SK-N-SH (cell line): Measurements from ENCODE around the gene PPP2CA. TPM values are rescaled to one million over a fixed set of nuclear protein-coding genes. Genes with fewer than 3 reads are reported as not detected.
"Not testable (repeated sequence)": the region's sequence is repeated elsewhere in the genome, so short reads cannot be mapped to it uniquely, and the experiment has no call there.

Source experiments
- CTCF ChIA-PET: fragments of 300-600, 350-600 bp; formaldehyde crosslinking; extraction: SDS; loops from one replicate; lab custom pipeline; 2021; lab: Yijun Ruan, JAX
- POLR2A ChIA-PET: fragments of 350-600 bp; sonication (Branson Sonifier 250); formaldehyde crosslinking; extraction: SDS; loops from one replicate; lab custom pipeline; 2020; ENCODE audit warnings: antibody characterized with exemption, inconsistent platforms; lab: Yijun Ruan, JAX
- DNase-seq: peaks from one replicate; pipeline ENCODE4 v3.0.0; 2012
- H2AFZ ChIP-seq: fragments of 200-600 bp; sonication (generic); 2 replicates; pipeline ENCODE4 v1.8.1; 2016; ENCODE audit warnings: antibody characterized with exemption, mild to moderate bottlenecking, low read depth
- H3F3A ChIP-seq: fragments of 200-600 bp; sonication (generic); replicated peaks from 2 replicates; pipeline ENCODE3; 2016; ENCODE audit warnings: antibody characterized with exemption, mild to moderate bottlenecking; ENCODE audit not compliant: insufficient read depth
- H3K27ac ChIP-seq, 2 experiments: fragments of 200-500 bp in 1 of 2; fragments of 200-600 bp in 1 of 2; sonication (Bioruptor generic) in 1 of 2; sonication (generic), shearing (Covaris generic) in 1 of 2; 2 replicates each; pipeline versions ENCODE4 v1.5.1 to v1.6.1; 2014 to 2016; ENCODE audit warnings: low read depth in 2 of 2, inconsistent platforms in 1 of 2, low read length in 1 of 2, mild to moderate bottlenecking in 1 of 2, mixed read lengths in 1 of 2
- H3K27me3 ChIP-seq: fragments of 200-600 bp; sonication (generic), shearing (Covaris generic); 2 replicates; pipeline ENCODE4 v1.6.1; 2016; ENCODE audit warnings: mixed run types; ENCODE audit not compliant: insufficient read depth
- H3K36me3 ChIP-seq, 2 experiments: fragments of 200-500 bp in 1 of 2; fragments of 200-600 bp in 1 of 2; sonication (Bioruptor generic) in 1 of 2; sonication (generic) in 1 of 2; replicated peaks in 1 of 2; 2 replicates each; pipeline versions ENCODE3 to v1.5.1; 2014 to 2016; ENCODE audit warnings: low read length in 1 of 2, mild to moderate bottlenecking in 1 of 2; ENCODE audit not compliant: insufficient read depth in 2 of 2, control insufficient read depth in 1 of 2
- H3K4me1 ChIP-seq, 2 experiments: fragments of 200-500 bp in 1 of 2; fragments of 200-600 bp in 1 of 2; sonication (Bioruptor generic) in 1 of 2; sonication (generic), shearing (Covaris generic) in 1 of 2; 2 replicates each; pipeline versions ENCODE4 v1.5.1 to v1.6.1; 2014 to 2016; ENCODE audit warnings: low read depth in 1 of 2, low read length in 1 of 2, mixed run types in 1 of 2; ENCODE audit not compliant: insufficient read depth in 2 of 2, control insufficient read depth in 1 of 2
- H3K4me2 ChIP-seq: fragments of 200-600 bp; sonication (generic), shearing (Covaris generic); 2 replicates; pipeline ENCODE4 v1.6.1; 2017; ENCODE audit warnings: mixed run types
- H3K4me3 ChIP-seq, 2 experiments: fragments of 200-500 bp in 1 of 2; fragments of 200-600 bp in 1 of 2; sonication (Bioruptor generic) in 1 of 2; sonication (generic), shearing (Covaris generic) in 1 of 2; 2 replicates each; pipeline versions ENCODE4 v1.5.1 to v1.8.1; 2014 to 2016; ENCODE audit warnings: low read depth in 2 of 2, inconsistent platforms in 1 of 2, low read length in 1 of 2, mild to moderate bottlenecking in 1 of 2, mixed read lengths in 1 of 2, moderate library complexity in 1 of 2
- H3K79me2 ChIP-seq: fragments of 200-600 bp; sonication (generic); 2 replicates; pipeline ENCODE4 v1.8.1; 2017; ENCODE audit warnings: mild to moderate bottlenecking; ENCODE audit not compliant: insufficient read depth
- H3K9ac ChIP-seq: fragments of 200-600 bp; sonication (generic); 2 replicates; pipeline ENCODE4 v1.6.1; 2017; ENCODE audit warnings: mixed run types
- H3K9me2 ChIP-seq: fragments of 200-600 bp; sonication (generic); 2 replicates; pipeline ENCODE4 v1.6.1; 2017; ENCODE audit warnings: mixed run types
- H3K9me3 ChIP-seq: fragments of 200-600 bp; sonication (generic); 2 replicates; pipeline ENCODE4 v1.6.1; 2017; ENCODE audit warnings: mixed run types, mild to moderate bottlenecking, moderate library complexity
- H4K20me1 ChIP-seq: fragments of 200-600 bp; sonication (generic); 2 replicates; pipeline ENCODE4 v1.6.1; 2017; ENCODE audit warnings: mild to moderate bottlenecking, mixed run types; ENCODE audit not compliant: insufficient read depth
- FOXJ3 ChIP-seq: sonication (generic); formaldehyde crosslinking; IDR thresholded peaks from 2 replicates; pipeline ENCODE4 v1.5.1; 2020; ENCODE audit warnings: mild to moderate bottlenecking, missing genetic modification reagents
- GABPA ChIP-seq: IDR thresholded peaks from 2 replicates; pipeline ENCODE4 v1.4.0; 2012; ENCODE audit warnings: low read depth, mild to moderate bottlenecking
- MXI1 ChIP-seq: IDR thresholded peaks from 2 replicates; pipeline ENCODE4 v1.6.1; 2012; ENCODE audit warnings: mild to moderate bottlenecking, low read depth, low read length, improper control_type of control experiment
- POLR2AphosphoS5 ChIP-seq: IDR thresholded peaks from 2 replicates; pipeline ENCODE4 v1.6.1; 2012; ENCODE audit warnings: low read depth, low read length
- RFX5 ChIP-seq: IDR thresholded peaks from 2 replicates; pipeline ENCODE4 v1.6.1; 2012; ENCODE audit warnings: mild to moderate bottlenecking, improper control_type of control experiment, low read length
- RXRA ChIP-seq: IDR thresholded peaks from 2 replicates; pipeline ENCODE4 v1.4.0; 2012; ENCODE audit warnings: low read depth, mild to moderate bottlenecking, borderline replicate concordance
- TCF12 ChIP-seq: IDR thresholded peaks from 2 replicates; pipeline ENCODE4 v1.4.0; 2012
- WGBS: methylation state at CpG from one replicate; pipeline ENCODE4 v1.1.6; 2017; ENCODE audit warnings: low lambda C conversion rate; 5-methylcytosine and 5-hydroxymethylcytosine counted together
- polyA plus RNA-seq, 3 experiments: library from polyadenylated mRNA; depleted of rRNA; stranded (reverse); fragments of >200 nt; gene quantifications; 2 replicates each; pipeline ENCODE4 v1.2.3, GENCODE V29; 2012
- TF ChIP-seq, protein P1 (sequence below): IDR thresholded peaks from 2 replicates; pipeline ENCODE4 v1.6.1; 2012; ENCODE audit warnings: mild to moderate bottlenecking, low read depth, low read length, moderate library complexity

PPP2CA gene
- polyA plus RNA-seq, 1 of the 3 experiments (the other 2 are of a cell fraction) = 146 TPM

DNA sequence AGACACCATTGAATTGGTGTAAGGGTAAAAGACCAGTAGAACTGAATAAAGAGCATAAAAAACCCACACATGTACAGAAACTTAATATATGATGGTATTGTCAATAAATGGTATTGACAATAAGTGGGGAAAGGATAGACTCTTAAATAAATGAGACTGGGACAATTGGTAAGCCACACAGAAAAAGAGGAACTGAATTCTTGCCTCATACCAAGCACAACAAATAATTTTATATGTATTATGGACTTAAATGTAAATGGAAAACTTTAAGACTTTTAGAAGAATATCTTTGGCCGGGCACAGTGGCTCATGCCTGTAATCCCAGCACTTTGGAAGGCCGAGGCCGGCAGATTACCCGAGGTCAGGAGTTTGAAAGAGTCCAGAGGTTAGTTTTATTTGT, 37.9 kb upstream of the PPP2CA start (continued):
- TF ChIP-seq POLR2AphosphoS5 = no peak
- TF ChIP-seq, protein P1, sequence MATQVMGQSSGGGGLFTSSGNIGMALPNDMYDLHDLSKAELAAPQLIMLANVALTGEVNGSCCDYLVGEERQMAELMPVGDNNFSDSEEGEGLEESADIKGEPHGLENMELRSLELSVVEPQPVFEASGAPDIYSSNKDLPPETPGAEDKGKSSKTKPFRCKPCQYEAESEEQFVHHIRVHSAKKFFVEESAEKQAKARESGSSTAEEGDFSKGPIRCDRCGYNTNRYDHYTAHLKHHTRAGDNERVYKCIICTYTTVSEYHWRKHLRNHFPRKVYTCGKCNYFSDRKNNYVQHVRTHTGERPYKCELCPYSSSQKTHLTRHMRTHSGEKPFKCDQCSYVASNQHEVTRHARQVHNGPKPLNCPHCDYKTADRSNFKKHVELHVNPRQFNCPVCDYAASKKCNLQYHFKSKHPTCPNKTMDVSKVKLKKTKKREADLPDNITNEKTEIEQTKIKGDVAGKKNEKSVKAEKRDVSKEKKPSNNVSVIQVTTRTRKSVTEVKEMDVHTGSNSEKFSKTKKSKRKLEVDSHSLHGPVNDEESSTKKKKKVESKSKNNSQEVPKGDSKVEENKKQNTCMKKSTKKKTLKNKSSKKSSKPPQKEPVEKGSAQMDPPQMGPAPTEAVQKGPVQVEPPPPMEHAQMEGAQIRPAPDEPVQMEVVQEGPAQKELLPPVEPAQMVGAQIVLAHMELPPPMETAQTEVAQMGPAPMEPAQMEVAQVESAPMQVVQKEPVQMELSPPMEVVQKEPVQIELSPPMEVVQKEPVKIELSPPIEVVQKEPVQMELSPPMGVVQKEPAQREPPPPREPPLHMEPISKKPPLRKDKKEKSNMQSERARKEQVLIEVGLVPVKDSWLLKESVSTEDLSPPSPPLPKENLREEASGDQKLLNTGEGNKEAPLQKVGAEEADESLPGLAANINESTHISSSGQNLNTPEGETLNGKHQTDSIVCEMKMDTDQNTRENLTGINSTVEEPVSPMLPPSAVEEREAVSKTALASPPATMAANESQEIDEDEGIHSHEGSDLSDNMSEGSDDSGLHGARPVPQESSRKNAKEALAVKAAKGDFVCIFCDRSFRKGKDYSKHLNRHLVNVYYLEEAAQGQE = no peak
- TF ChIP-seq FOXJ3 = no peak
- TF ChIP-seq GABPA = no peak
- TF ChIP-seq TCF12 = no peak
- TF ChIP-seq RXRA = no peak

DNA sequence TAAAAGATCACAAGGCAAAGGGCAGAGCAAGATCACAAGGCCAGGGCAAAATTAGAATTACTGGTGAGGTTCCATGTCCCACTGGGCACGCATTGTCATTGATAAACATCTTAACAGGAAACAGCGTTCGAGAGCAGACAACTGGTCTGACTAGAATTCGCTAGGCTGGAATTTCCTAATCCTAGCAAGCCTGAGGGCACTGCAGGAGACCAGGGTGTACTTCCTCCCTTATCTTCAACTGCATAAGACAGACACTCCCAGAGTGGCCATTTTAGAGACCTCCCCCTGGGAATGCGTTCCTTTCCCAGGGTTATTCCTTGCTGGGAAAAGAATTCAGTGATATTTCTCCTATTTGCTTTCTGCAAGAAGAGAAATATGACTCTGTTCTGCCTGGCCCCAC, 36.8 kb upstream of the PPP2CA start:
- H3K9ac ChIP-seq, H3K4me3 ChIP-seq, H3K9me3 ChIP-seq, H4K20me1 ChIP-seq, H3K27me3 ChIP-seq, H3F3A ChIP-seq, H3K36me3 ChIP-seq, H2AFZ ChIP-seq, H3K4me2 ChIP-seq, H3K27ac ChIP-seq, H3K4me1 ChIP-seq, POLR2A ChIA-PET, DNase-seq, H3K79me2 ChIP-seq, H3K9me2 ChIP-seq: not testable (repeated sequence)
- CTCF ChIA-PET = interaction anchor here (0.6 to 1.3 kb wide), 2 partner anchors 27 to 223 kb away, joined by 3 read pairs; no protein-coding TSS in a partner anchor
- whole genome bisulfite sequencing = 12% methylated on average over 5 of the region's 5 CpGs

DNA sequence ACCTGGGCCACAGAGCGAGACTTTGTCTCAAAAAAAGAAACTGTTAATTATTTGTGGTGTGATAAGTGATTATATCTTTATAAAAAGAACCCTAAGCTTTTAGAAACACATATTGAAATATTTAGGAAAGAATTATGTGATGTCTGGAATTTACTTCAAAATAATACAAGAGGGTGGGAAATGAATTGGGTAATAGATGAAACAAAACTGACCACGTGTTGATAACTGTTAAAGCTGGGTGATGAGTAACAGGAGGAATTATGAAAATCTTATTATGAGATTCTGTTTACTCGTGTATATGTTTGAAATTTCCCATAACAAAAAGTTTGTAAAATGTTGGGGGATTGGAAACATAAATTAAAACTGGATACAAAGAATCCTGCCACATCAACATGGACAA, 33.0 kb upstream of the PPP2CA start:
- DNase-seq = no peak
- no peaks in the 10 kb centered on the region for H4K20me1 ChIP-seq
- WGBS = 47% methylated on average over 3 of the region's 3 CpGs
- no peak overlapping the region for H3K4me3 ChIP-seq
- no peaks in the 10 kb centered on the region for H3K27me3 ChIP-seq
- no peak overlapping the region for H3K27ac ChIP-seq
- no peaks in the 10 kb centered on the region for H3K36me3 ChIP-seq
- H3K9me3 ChIP-seq = no peaks in the 10 kb centered on the region
- ChIA-PET CTCF (interaction anchor here (1.0 to 1.4 kb wide), 3 partner anchors 14 to 328 kb away, joined by 3 to 4 read pairs (median 3); no protein-coding TSS in a partner anchor), POLR2A (no interaction called here)
- no peak overlapping the region for H3K9ac ChIP-seq
- no peak overlapping the region for H3K4me2 ChIP-seq
- H3K4me1 ChIP-seq = peaks cover 0 to 5% of the 10 kb centered on the region in 2 experiments; a peak in 2 of 4 replicates
- no peaks in the 10 kb centered on the region for H3K79me2 ChIP-seq
- TF ChIP-seq MXI1 (no peak), RFX5 (no peak)
- H3K9me2 ChIP-seq = no peaks in the 10 kb centered on the region
- H2AFZ ChIP-seq = no peak overlapping the region
- H3F3A ChIP-seq = peaks cover 11% of the 10 kb centered on the region
